SW480 (cell line): ENCODE measurements around the gene HAGH.

ENCODE experiments used
- DNase-seq: peaks from one replicate; pipeline ENCODE4 v3.0.0-alpha.2; 2016; ENCODE audit warnings: low spot score

The HAGH gene

GRCh38 chr16:1831186-1832075 is 4.8 kb upstream of the HAGH start:
- DNase-seq = no peak

- DNase-seq = no peak
Observed at GRCh38 chr16:1830213-1830612, 3.6 kb upstream of the HAGH start.

- no peak for DNase-seq
Observed at GRCh38 chr16:1828645-1829410, 2.2 kb upstream of the HAGH start.

GRCh38 chr16:1825864-1826690 is 548 bp downstream of the HAGH start:
- DNase-seq = peak; percentile 50

- DNase-seq = no peak
Observed at GRCh38 chr16:1825381-1825863, 1.2 kb downstream of the HAGH start.

- DNase-seq = peak; percentile 39
Observed at GRCh38 chr16:1823821-1824220, 2.8 kb downstream of the HAGH start.

GRCh38 chr16:1822801-1823200 is 3.8 kb downstream of the HAGH start:
- DNase-seq = no peak

- no peak for DNase-seq
Observed at GRCh38 chr16:1821861-1822611, 4.6 kb downstream of the HAGH start.

- DNase-seq = no peak
Observed at GRCh38 chr16:1820946-1821290, 5.7 kb downstream of the HAGH start.

GRCh38 chr16:1820096-1820945 is 6.3 kb downstream of the HAGH start:
- no peak for DNase-seq

GRCh38 chr16:1819611-1820010 is 7.0 kb downstream of the HAGH start:
- DNase-seq = no peak

GRCh38 chr16:1818873-1819525 is 7.6 kb downstream of the HAGH start:
- DNase-seq = no peak

GRCh38 chr16:1818204-1818872 is 8.3 kb downstream of the HAGH start:
- DNase-seq = no peak

- DNase-seq = no peak
Observed at GRCh38 chr16:1817716-1818115, 8.9 kb downstream of the HAGH start.

- DNase-seq = no peak
Observed at GRCh38 chr16:1817276-1817589, 9.4 kb downstream of the HAGH start.

GRCh38 chr16:1816396-1817275 is 10.0 kb downstream of the HAGH start:
- DNase-seq = no peak

GRCh38 chr16:1815461-1815860 is 11.2 kb downstream of the HAGH start:
- no peak for DNase-seq

GRCh38 chr16:1812732-1813163 is 13.9 kb downstream of the HAGH start:
- peak; percentile 74 for DNase-seq

- DNase-seq = no peak
Observed at GRCh38 chr16:1810536-1810935, 16.1 kb downstream of the HAGH start.
